Measurements from ENCODE around the gene NLRC4. TPM values are rescaled to one million over a fixed set of nuclear protein-coding genes. Genes with fewer than 3 reads are reported as not detected.

Gene NLRC4
- total and polyA plus RNA-seq, 2 donors (not counting 3 experiments of a cell fraction or from before 2014, with no cell fraction given) = not detected

DNA sequence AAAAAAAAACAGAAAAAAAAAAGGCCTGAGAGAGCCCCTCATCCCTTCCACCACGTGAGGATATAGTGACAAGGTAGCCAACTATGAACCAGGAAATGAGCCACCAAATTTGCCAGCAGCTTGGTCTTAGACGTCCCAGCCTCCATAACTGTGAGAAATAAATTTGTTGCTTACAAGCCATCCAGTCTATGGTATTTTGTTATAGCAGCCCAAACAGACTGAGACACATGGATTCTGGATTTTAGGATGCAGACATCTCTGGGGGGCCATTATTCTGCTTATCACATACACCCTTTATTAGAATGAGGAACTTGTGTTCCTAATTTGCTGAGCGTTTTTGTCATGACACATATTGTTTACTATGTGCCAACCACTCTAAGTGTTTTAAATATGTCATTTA is 7.6 kb upstream of the NLRC4 start:
- Histone ChIP-seq H3K9me3 (replicated peaks; ENCODE audit: control insufficient read depth, insufficient read depth, low read length) (no peaks in the 10 kb centered on the region), H3K36me3 (ENCODE audit: control insufficient read depth in 2 of 2, extremely low read depth in 1 of 2, insufficient read depth in 2 of 2, low read length in 2 of 2) (no peaks in the 10 kb centered on the region), H3K4me2 (ENCODE audit: insufficient read depth, low read length) (no peak overlapping the region), H3K9ac (replicated peaks; ENCODE audit: extremely low read depth, insufficient read depth, low read length) (no peak overlapping the region), H3K4me3 (replicated peaks in 1 of 3; ENCODE audit: insufficient read depth in 1 of 3, low read depth in 1 of 3, low read length in 3 of 3) (no peak overlapping the region), H3K9me1 (replicated peaks; ENCODE audit: control insufficient read depth, extremely low read depth, insufficient read depth, low read length) (no peaks in the 10 kb centered on the region), H4K20me1 (replicated peaks; ENCODE audit: control insufficient read depth, extremely low read depth, insufficient read depth, low read length) (no peaks in the 10 kb centered on the region), H3K4me1 (ENCODE audit: control insufficient read depth, extremely low read depth, insufficient read depth, low read length) (peaks cover 2% of the 10 kb centered on the region), H2AFZ (ENCODE audit: low read depth, low read length) (no peak overlapping the region), H3K27me3 (ENCODE audit: control insufficient read depth in 2 of 2, insufficient read depth in 2 of 2, low read length in 2 of 2) (peaks cover 0 to 2% of the 10 kb centered on the region in 2 experiments), H3K79me2 (ENCODE audit: control insufficient read depth, insufficient read depth, low read length) (no peaks in the 10 kb centered on the region), H3K27ac (ENCODE audit: insufficient read depth, low read depth, low read length) (no peak overlapping the region)
- intact Hi-C loops (cut with micrococcal nuclease) (no loop called here), dilution Hi-C loops (cut with MboI; ENCODE audit: extremely low pct_ligation_motif_present, low sequenced_read_pairs) (no loop called here)
- CTCF ChIA-PET = interaction anchor here (1.0 to 1.2 kb wide), 2 partner anchors 17 to 24 kb away, joined by 3 read pairs; no protein-coding TSS in a partner anchor
- POLR2A ChIA-PET = no interaction called here
- TF ChIP-seq JUN (IDR thresholded peaks at IDR 0.05; ENCODE audit: borderline replicate concordance, insufficient read depth, insufficient read length, low read depth) (no peak), CTCF (IDR thresholded peaks at IDR 0.05; ENCODE audit: extremely low read depth in 1 of 2, insufficient read depth in 1 of 2, low read depth in 1 of 2, low read length in 2 of 2) (no peak), MYC (IDR thresholded peaks at IDR 0.05; ENCODE audit: low read depth, low read length) (no peak), MAX (IDR thresholded peaks at IDR 0.05; ENCODE audit: insufficient read depth, insufficient read length) (no peak), FOS (IDR thresholded peaks at IDR 0.05; ENCODE audit: borderline replicate concordance, insufficient read depth, low read length) (no peak), POLR2A (IDR thresholded peaks at IDR 0.05; ENCODE audit: low read depth, low read length) (no peak), POLR2AphosphoS5 (IDR thresholded peaks at IDR 0.05; ENCODE audit: insufficient read depth, low read depth, low read length) (no peak), EZH2 (IDR thresholded peaks at IDR 0.05; ENCODE audit: borderline replicate concordance, low read depth, low read length, severe bottlenecking) (no peak), GATA2 (IDR thresholded peaks at IDR 0.05; ENCODE audit: insufficient read depth, insufficient read length, low read depth, low read length) (no peak)
- FAIRE-seq (no peak), DNase-seq (ENCODE audit: low read depth, low spot score) (no peak)
- BruUV-seq (replicated peaks) = no TSS peak
